IMR-90 (cell line): ENCODE measurements around the gene INSM1.

Experiments
- BHLHE40 ChIP-seq: fragments of 150-350 bp; IDR thresholded peaks from 2 replicates; pipeline ENCODE4 v1.6.1; 2016; ENCODE audit warnings: mild to moderate bottlenecking, low read depth, low read length
- FOS ChIP-seq: fragments of 150-350 bp; IDR thresholded peaks from 2 replicates; pipeline ENCODE4 v1.6.1; 2016; ENCODE audit warnings: low read depth, low read length
- MAFK ChIP-seq: IDR thresholded peaks from 2 replicates; pipeline ENCODE4 v1.6.1; 2012; ENCODE audit warnings: low read depth, low read length, improper control_type of control experiment
- MAZ ChIP-seq: IDR thresholded peaks from 2 replicates; pipeline ENCODE4 v1.6.1; 2012; ENCODE audit warnings: low read depth, mild to moderate bottlenecking, low read length, improper control_type of control experiment, moderate library complexity, borderline replicate concordance
- MXI1 ChIP-seq: IDR thresholded peaks from 2 replicates; pipeline ENCODE4 v1.6.1; 2012; ENCODE audit warnings: low read depth, mild to moderate bottlenecking, low read length, moderate library complexity, borderline replicate concordance
- NFE2L2 ChIP-seq: fragments of 150-350 bp; IDR thresholded peaks from 2 replicates; pipeline ENCODE4 v1.6.1; 2016; ENCODE audit warnings: low read depth, mild to moderate bottlenecking, low read length
- POLR2A ChIP-seq: IDR thresholded peaks from 2 replicates; pipeline ENCODE4 v1.6.1; 2012; ENCODE audit warnings: mild to moderate bottlenecking, low read depth, low read length
- RAD21 ChIP-seq: IDR thresholded peaks from 2 replicates; pipeline ENCODE4 v1.6.1; 2012; ENCODE audit warnings: low read length, improper control_type of control experiment
- RCOR1 ChIP-seq: IDR thresholded peaks from 2 replicates; pipeline ENCODE4 v1.6.1; 2012; ENCODE audit warnings: mild to moderate bottlenecking, low read length, improper control_type of control experiment; ENCODE audit not compliant: insufficient replicate concordance
- RFX5 ChIP-seq: IDR thresholded peaks from 2 replicates; pipeline ENCODE4 v1.8.0; 2012; ENCODE audit warnings: low read depth, mild to moderate bottlenecking, low read length, moderate library complexity
- TF ChIP-seq, protein P1 (sequence below): fragments of 150-350 bp; IDR thresholded peaks from 2 replicates; pipeline ENCODE4 v1.6.1; 2016; ENCODE audit warnings: low read depth, mild to moderate bottlenecking, low read length, moderate library complexity, borderline replicate concordance
- TF ChIP-seq, protein P2 (sequence below): conservative IDR thresholded peaks from 2 replicates; pipeline ENCODE4 v1.5.1; 2012; ENCODE audit warnings: mild to moderate bottlenecking, low read depth, low read length, improper control_type of control experiment

DNA sequence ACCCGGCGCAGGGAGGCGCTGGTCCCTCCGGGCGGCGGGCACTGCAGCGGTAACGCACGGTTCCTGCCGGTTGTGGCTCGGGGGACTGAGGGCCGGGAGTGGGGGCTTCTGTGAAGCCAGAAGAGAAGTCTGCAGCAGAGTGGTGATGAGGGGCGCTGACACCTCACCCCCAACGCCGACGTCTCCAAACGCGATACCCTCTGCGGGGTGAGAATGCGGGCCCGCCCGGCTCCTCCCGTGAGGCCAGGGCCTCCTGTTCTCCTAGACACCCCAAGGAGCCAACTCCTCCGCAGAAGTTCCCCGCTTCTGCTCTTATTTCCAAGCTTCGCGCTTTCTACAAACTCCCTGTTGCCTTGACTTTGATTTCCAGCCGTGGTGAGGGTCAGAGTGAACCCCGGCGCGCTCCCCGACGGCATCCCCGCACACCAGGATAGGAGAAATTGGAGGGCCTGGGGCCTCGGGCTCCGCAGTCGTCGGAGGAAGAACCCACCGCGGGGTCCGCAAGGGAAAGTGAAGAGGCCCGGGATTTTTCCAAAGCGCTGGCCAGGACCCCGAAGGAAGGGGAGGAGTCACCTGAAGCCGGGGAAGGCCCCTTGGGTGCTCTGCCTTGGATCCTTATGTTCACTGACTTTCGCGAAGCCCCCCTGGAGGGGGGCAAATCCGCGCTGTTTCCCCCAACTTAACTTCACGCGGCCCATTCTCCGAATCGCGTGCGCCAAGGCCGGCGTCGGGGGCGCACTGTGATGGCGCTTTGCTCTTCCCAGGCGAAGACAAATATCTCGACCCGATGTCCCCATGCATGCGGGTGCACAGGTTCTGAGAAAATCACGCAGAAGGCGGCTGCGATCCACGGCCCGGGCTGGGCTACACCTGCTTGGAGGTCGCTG lies 3.1 kb upstream of the INSM1 start:
- TF ChIP-seq BHLHE40 (no peak), RAD21 (no peak), NFE2L2 (no peak), POLR2A (no peak), MAZ (no peak), RFX5 (no peak), FOS (no peak), MXI1 (no peak), RCOR1 (no peak), MAFK (no peak)
- TF ChIP-seq, protein P1, sequence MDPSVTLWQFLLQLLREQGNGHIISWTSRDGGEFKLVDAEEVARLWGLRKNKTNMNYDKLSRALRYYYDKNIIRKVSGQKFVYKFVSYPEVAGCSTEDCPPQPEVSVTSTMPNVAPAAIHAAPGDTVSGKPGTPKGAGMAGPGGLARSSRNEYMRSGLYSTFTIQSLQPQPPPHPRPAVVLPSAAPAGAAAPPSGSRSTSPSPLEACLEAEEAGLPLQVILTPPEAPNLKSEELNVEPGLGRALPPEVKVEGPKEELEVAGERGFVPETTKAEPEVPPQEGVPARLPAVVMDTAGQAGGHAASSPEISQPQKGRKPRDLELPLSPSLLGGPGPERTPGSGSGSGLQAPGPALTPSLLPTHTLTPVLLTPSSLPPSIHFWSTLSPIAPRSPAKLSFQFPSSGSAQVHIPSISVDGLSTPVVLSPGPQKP: no peak
- TF ChIP-seq, protein P2, sequence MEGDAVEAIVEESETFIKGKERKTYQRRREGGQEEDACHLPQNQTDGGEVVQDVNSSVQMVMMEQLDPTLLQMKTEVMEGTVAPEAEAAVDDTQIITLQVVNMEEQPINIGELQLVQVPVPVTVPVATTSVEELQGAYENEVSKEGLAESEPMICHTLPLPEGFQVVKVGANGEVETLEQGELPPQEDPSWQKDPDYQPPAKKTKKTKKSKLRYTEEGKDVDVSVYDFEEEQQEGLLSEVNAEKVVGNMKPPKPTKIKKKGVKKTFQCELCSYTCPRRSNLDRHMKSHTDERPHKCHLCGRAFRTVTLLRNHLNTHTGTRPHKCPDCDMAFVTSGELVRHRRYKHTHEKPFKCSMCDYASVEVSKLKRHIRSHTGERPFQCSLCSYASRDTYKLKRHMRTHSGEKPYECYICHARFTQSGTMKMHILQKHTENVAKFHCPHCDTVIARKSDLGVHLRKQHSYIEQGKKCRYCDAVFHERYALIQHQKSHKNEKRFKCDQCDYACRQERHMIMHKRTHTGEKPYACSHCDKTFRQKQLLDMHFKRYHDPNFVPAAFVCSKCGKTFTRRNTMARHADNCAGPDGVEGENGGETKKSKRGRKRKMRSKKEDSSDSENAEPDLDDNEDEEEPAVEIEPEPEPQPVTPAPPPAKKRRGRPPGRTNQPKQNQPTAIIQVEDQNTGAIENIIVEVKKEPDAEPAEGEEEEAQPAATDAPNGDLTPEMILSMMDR: no peak
